Embryonic facial prominence (tissue), 1 donor: Measurements from ENCODE around the gene SORCS1.

Experiments used
- DNase-seq: peaks from one replicate; pipeline ENCODE4 v3.0.0-alpha.2; 2016; ENCODE audit errors: extremely low spot score

Gene SORCS1

DNA sequence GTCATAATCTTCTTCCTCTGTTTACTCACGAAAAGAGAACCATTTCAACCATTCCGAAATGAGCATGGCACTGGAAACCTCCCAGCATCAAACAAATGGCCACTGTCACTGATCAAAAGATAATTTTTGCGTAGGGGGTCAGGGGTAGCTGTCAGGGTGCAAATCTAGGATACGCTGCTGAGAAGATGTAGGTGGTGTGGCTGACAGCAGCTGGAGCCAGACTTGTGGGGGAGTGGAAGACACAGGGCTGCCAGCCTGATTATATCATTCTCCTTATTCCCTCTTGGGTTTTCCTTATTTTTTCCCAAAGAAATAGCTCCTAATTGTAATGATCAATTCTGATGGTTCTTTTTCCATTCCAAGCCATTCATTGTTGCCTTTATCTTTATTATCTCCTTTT, 266.1 kb downstream of the SORCS1 start:
- DNase-seq, result no peak

GRCh38 chr10:106897719-106898118, 266.8 kb downstream of the SORCS1 start:
- DNase-seq, result no peak

GRCh38 chr10:106894692-106895091, 269.8 kb downstream of the SORCS1 start:
- DNase-seq, result no peak

DNA sequence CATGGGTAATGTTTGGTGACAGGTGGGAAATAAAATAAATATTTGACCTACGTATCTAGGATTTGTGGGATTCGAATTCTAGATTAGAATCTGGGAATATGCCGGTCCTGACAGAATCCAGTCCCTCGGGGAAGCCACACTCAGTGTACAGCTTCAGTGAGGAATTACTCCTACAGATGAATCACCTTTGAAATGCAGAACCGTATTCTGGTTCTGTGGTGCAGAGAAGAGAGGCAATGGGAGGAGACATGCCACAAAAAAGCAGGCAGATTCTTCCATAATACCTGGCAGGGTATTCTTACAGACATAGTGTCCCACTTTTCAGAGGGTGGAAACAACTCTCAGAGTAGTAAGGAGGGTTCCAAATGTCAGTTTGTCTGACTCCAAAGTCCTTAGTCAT, 286.9 kb downstream of the SORCS1 start:
- no peak for DNase-seq

- DNase-seq, result no peak
Measured at GRCh38 chr10:106874604-106874889, 290.0 kb downstream of the SORCS1 start.

DNA sequence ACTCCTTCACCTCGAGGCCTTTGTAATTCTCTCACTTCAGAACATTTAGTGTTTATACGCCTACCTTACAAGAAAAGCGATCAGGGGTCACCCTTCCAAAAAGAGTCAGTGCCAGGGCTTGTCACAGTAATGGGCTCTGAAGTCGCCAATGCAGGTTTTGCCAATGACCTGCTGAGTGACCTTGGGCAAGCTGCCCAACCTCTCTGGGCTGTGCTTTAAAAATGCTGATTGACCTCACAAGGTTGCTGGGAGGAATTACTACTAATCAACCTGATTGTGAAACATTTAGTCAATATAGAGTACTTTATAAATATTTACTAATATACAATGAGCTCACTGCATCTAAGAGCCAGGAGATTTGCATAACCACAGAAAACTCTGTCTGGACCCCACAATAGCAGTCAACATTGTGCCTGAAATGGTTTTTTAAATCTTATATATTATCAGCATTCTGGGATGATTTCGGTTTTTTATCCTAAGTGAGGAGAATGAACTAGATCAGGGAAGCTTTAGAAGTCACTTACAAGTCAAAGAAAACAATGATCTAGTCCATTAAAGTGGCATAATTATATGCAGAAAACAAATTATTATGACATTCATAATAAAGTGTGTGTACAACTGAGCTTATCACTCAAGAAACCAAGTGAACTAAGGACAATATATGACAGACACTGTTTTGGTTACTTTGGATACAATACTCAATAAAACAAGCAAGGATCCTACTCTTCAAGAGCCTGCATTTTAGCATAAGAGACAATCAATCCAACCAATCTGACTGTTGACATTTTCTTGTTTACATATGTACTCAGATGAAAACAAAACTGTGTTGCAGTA, 290.5 kb downstream of the SORCS1 start:
- DNase-seq, result no peak

GRCh38 chr10:106872176-106872575, 292.3 kb downstream of the SORCS1 start:
- no peak for DNase-seq

DNA sequence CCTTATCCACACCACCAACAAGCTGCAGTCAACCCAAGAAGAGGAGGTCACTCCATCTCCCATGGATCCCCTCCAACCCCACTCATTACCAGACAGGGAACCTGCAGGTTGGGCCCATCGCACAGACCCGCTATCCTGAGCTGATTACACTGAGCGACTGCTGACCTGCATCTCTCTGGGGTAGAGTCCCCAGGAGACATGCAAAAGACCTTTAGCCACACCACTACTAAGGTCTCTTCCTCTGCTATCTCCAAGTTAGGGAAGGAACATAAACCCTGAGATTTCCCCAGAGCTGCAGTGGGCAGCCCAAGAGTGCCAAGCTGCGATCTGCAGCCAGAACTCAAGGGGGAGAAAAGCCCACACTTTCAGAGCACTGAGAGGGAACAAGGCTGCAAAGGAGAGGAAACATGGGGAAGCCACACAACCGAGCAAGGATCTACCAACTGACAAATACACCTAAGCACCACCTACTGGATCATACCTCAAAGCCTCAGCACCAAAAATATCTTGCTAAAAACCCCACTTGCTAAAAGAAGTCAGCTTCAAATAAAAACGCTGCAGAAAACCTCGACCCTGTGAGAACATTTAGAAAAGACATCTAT, 298.2 kb downstream of the SORCS1 start:
- DNase-seq, result no peak

DNA sequence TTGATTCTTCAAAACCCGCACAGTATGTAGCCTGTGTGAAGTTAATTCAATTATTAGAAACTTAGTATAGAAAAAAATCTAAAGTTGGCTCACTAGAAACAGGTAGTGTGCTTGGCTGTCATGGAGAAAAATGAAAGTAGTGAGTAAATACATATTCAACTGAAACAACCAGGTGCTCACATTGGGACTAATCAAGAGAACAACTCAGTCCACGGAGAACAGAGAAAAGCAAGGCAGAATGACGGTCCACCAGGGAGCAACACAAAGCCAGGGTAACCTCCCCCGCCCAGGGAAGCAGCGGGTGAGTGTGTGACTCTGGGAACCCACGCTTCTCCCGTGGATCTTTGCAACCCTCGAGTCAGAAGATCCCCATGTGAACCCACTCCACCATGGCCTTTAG, 300.5 kb downstream of the SORCS1 start:
- DNase-seq, result no peak

- no peak for DNase-seq
Measured at GRCh38 chr10:106863549-106863948, 301.0 kb downstream of the SORCS1 start.

DNA sequence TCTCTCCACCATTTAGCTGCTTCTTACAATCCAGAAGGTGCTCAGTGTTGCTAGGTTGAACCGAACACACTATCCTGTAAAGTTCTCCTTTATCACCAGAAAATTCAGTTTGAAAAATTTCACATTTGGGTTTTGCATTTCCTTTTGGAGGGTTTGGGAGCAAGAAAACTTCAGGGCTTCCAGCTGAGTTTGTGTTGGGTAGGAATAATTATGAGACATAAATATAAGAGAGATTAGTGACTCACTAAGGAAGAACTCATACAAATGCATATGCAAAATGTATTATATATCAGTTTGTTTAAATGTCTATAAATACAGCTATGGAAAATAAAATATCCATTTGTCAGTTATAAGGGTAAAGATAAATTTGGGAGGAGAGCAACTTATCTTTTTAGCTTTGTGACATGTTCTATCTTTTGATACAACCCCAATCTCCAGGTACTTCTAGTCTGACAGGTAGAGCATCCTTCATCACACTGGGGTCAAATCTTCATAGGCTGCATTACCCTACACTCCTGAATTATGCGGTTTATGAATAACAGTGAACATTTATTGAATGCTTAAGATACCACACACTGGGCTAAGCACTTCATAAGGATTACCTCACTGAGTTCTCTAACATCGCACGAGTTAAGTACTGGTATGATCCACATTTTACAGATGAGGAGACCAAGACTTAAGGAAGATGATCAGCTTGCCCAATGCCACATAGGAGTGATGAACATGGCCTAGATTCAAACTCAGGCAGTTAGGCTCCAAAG, 304.4 kb downstream of the SORCS1 start:
- DNase-seq, result no peak

GRCh38 chr10:106857728-106858127, 306.8 kb downstream of the SORCS1 start:
- DNase-seq, result no peak

GRCh38 chr10:106857213-106857612, 307.3 kb downstream of the SORCS1 start:
- DNase-seq, result no peak

DNA sequence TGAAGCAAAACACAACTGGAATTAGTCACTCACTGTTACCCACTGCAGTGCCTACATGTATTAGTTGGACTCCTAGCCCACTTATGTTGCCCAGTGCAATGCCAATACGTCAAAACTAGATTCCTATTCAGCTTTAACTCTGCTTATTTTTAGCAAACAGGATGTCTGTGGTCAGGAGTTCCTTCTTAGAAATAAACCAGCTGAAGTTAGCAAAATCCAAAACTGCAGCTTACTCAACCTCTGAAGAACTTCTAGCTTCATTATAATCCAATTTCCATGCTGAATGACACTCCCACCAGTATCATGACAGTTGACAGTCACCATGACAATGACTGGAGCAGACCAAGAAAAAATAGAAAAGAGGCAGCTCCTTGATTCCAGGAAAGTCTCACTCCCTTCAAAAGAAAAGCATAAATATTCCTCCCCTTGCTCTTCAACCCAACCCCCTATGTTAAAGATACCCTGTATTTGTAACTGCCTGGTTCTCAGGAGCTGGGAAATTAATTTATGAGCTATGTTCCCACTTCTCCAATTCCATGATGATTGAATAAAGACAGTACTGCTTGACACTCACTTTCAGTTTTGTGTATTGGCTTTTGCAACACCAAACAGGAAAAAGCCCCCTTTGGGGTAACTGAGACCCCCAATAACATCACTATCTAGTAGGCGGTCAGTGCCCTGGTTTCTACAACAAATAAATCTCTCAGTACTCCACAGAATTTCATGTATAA, 327.4 kb downstream of the SORCS1 start:
- DNase-seq, result no peak

- DNase-seq, result no peak
Measured at GRCh38 chr10:106832846-106833245, 331.7 kb downstream of the SORCS1 start.

DNA sequence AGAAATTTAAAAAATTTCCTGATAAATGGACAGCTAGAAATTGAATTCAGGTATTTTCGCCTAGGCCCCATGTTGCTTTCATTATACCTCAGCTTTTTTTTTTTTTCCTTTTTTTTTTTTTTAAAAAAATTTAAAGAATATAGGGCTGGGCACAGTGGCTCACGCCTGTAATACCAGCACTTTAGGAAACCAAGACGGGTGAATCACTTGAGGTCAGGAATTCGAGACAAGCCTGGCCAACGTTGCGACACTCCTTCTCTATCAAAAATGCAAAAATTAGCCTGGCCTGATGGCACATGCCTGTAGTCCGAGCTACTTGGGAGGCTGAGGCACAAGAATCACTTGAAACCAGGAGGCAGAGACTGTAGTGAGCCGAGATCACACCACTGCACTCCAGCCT, 334.0 kb downstream of the SORCS1 start:
- no peak for DNase-seq

- no peak for DNase-seq
Measured at GRCh38 chr10:106830006-106830405, 334.5 kb downstream of the SORCS1 start.

DNA sequence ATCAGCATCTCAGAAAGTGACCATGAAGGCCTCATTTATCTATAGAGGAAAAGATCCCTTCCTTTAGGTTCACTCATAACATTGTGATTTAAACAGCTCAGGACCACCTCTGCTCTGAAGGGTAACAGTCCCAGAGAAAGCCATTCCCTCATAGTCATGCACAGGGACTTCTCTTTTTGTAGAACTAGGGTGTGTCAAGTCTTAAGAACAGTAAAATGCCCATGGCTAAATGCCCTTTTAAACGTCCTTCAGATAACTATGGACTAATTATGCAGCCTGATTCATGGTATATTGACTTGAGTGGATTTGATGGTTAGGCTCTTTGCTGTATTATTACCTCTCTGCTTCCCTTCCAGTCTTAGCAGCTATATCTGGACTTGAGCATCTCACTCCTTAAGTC, 337.8 kb downstream of the SORCS1 start:
- no peak for DNase-seq

- DNase-seq, result no peak
Measured at GRCh38 chr10:106825576-106826364, 338.7 kb downstream of the SORCS1 start.

GRCh38 chr10:106820579-106820978, 343.9 kb downstream of the SORCS1 start:
- DNase-seq, result no peak

GRCh38 chr10:106819490-106819889, 345.0 kb downstream of the SORCS1 start:
- no peak for DNase-seq
